Astrocyte (in vitro differentiated cells and primary cell): ENCODE measurements around the gene CILP. TPM values are rescaled to one million over a fixed set of nuclear protein-coding genes. Genes with fewer than 3 reads are reported as not detected.

ENCODE experiments used
- DNase-seq: peaks from one replicate; pipeline ENCODE4 v3.0.0-alpha.2; 2010; ENCODE audit warnings: low read depth
- FAIRE-seq: peaks from 2 replicates; lab custom pipeline; 2011; peaks lifted over from hg19 to GRCh38; lab: Jason Lieb, UNC
- H2AFZ ChIP-seq: 2 replicates; pipeline ENCODE4 v1.6.0; 2012; ENCODE audit warnings: low read depth, low read length, inconsistent platforms
- H3K27ac ChIP-seq: 2 replicates; pipeline ENCODE4 v1.5.1; 2011; ENCODE audit warnings: low read depth, low read length, inconsistent platforms
- H3K27me3 ChIP-seq: 2 replicates; pipeline ENCODE4 v1.6.0; 2011; ENCODE audit warnings: low read length, inconsistent platforms; ENCODE audit not compliant: insufficient read depth
- H3K36me3 ChIP-seq: 2 replicates; pipeline ENCODE4 v1.5.1; 2011; ENCODE audit warnings: low read length, inconsistent platforms; ENCODE audit not compliant: insufficient read depth
- H3K4me1 ChIP-seq: 2 replicates; pipeline ENCODE4 v1.5.1; 2011; ENCODE audit warnings: low read length, inconsistent platforms; ENCODE audit not compliant: insufficient read depth
- H3K4me2 ChIP-seq: 2 replicates; pipeline ENCODE4 v1.6.0; 2012; ENCODE audit warnings: low read length, inconsistent platforms
- H3K4me3 ChIP-seq: 2 replicates; pipeline ENCODE4 v1.5.1; 2011; ENCODE audit warnings: low read depth, mild to moderate bottlenecking, low read length, inconsistent platforms; ENCODE audit not compliant: insufficient read depth
- H3K79me2 ChIP-seq: 2 replicates; pipeline ENCODE4 v1.6.0; 2012; ENCODE audit warnings: mild to moderate bottlenecking, low read length, inconsistent platforms; ENCODE audit not compliant: insufficient read depth
- H3K9ac ChIP-seq: 2 replicates; pipeline ENCODE4 v1.6.0; 2012; ENCODE audit warnings: mild to moderate bottlenecking, low read length, inconsistent platforms
- H3K9me3 ChIP-seq: 2 replicates; pipeline ENCODE4 v1.5.1; 2012; ENCODE audit warnings: low read depth, mild to moderate bottlenecking, low read length, inconsistent platforms; ENCODE audit not compliant: insufficient read depth
- H4K20me1 ChIP-seq: 2 replicates; pipeline ENCODE4 v1.6.0; 2012; ENCODE audit warnings: low read length, inconsistent platforms; ENCODE audit not compliant: insufficient read depth
- H3K27ac Mint-ChIP-seq: one replicate; pipeline ENCODE4 v1.8.0; 2021; ENCODE audit warnings: mild to moderate bottlenecking, mixed read lengths; ENCODE audit not compliant: unreplicated experiment
- H3K27me3 Mint-ChIP-seq: one replicate; pipeline ENCODE4 v1.8.0; 2021; ENCODE audit warnings: low read depth, mixed read lengths; ENCODE audit not compliant: unreplicated experiment
- H3K36me3 Mint-ChIP-seq: one replicate; pipeline ENCODE4 v1.8.0; 2021; ENCODE audit warnings: low read depth, mixed read lengths; ENCODE audit not compliant: unreplicated experiment
- H3K4me1 Mint-ChIP-seq: one replicate; pipeline ENCODE4 v1.8.0; 2021; ENCODE audit warnings: low read depth, mixed read lengths; ENCODE audit not compliant: unreplicated experiment
- H3K4me3 Mint-ChIP-seq: one replicate; pipeline ENCODE4 v1.8.0; 2021; ENCODE audit warnings: mild to moderate bottlenecking, moderate library complexity, mixed read lengths; ENCODE audit not compliant: unreplicated experiment
- H3K9me3 Mint-ChIP-seq: one replicate; pipeline ENCODE4 v1.8.0; 2021; ENCODE audit warnings: mild to moderate bottlenecking, mixed read lengths; ENCODE audit not compliant: unreplicated experiment
- EZH2 ChIP-seq: IDR thresholded peaks from 2 replicates; pipeline ENCODE4 v1.6.1; 2012; ENCODE audit warnings: mild to moderate bottlenecking, low read length, inconsistent platforms; ENCODE audit not compliant: insufficient read depth
- total RNA-seq: library from RNA; stranded (reverse); gene quantifications from 2 replicates; pipeline ENCODE4 v1.2.1, GENCODE V29; 2021
- TF ChIP-seq, protein P1 (sequence below): IDR thresholded peaks from 2 replicates; pipeline ENCODE4 v1.5.1; 2011; ENCODE audit warnings: low read depth, mild to moderate bottlenecking, inconsistent platforms, low read length, moderate library complexity; ENCODE audit not compliant: insufficient read depth

Gene CILP
- total RNA-seq, 1 donor from 2014 or later: 1.1 TPM

DNA sequence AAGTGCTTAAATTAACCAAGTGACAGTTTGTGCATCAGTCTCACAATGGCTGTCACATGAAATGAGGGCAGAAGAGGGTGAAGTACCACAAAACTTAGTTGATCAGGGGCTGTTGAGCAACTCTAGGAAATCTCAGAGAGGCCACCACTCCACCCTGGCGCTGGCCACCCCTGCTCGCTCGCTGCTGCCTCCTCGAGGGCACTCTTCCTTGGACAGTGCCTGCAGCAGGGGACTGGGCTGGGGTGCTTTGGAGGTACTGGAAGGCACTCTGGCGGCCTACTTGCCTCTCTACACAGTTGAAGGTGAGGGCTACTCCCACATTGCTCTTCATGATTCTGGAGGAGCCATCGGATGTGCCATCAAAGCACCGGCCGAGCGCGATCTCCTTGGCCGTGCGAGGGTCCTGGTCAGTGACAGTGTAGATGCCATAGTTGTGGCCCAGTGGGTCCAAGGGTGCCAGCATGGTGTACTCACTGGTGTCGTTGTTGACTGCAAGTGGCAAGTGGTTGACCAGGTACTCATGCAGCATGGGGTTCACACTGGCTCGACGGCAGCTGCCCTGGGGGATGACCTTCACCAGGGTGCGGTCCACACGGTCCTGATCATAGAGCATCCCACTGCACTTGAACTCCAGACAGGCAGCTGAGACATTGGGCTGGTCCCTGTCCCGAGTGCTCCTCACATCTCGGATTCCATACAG is 14.5 kb downstream of the CILP start:
- H3K36me3 ChIP-seq: no peaks in the 10 kb centered on the region
- no peak overlapping the region for H3K27ac ChIP-seq
- FAIRE-seq: no peak
- no peaks in the 10 kb centered on the region for H4K20me1 ChIP-seq
- DNase-seq: no peak
- no peaks in the 10 kb centered on the region for H3K4me1 ChIP-seq
- peaks cover 3% of the 10 kb centered on the region for H3K36me3 Mint-ChIP-seq
- H3K4me3 ChIP-seq: no peak overlapping the region
- H3K9ac ChIP-seq: no peak overlapping the region
- peaks cover 17% of the 10 kb centered on the region for H3K27me3 Mint-ChIP-seq
- H3K9me3 Mint-ChIP-seq: no peaks in the 10 kb centered on the region
- no peak overlapping the region for H3K4me3 Mint-ChIP-seq
- no peaks in the 10 kb centered on the region for H3K79me2 ChIP-seq
- no peak overlapping the region for H3K27ac Mint-ChIP-seq
- no peak overlapping the region for H3K4me2 ChIP-seq
- TF ChIP-seq, protein P1, sequence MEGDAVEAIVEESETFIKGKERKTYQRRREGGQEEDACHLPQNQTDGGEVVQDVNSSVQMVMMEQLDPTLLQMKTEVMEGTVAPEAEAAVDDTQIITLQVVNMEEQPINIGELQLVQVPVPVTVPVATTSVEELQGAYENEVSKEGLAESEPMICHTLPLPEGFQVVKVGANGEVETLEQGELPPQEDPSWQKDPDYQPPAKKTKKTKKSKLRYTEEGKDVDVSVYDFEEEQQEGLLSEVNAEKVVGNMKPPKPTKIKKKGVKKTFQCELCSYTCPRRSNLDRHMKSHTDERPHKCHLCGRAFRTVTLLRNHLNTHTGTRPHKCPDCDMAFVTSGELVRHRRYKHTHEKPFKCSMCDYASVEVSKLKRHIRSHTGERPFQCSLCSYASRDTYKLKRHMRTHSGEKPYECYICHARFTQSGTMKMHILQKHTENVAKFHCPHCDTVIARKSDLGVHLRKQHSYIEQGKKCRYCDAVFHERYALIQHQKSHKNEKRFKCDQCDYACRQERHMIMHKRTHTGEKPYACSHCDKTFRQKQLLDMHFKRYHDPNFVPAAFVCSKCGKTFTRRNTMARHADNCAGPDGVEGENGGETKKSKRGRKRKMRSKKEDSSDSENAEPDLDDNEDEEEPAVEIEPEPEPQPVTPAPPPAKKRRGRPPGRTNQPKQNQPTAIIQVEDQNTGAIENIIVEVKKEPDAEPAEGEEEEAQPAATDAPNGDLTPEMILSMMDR: no peak
- no peak for TF ChIP-seq EZH2
- peaks cover 12% of the 10 kb centered on the region for H3K27me3 ChIP-seq
- no peaks in the 10 kb centered on the region for H3K9me3 ChIP-seq
- no peak overlapping the region for H2AFZ ChIP-seq
- no peaks in the 10 kb centered on the region for H3K4me1 Mint-ChIP-seq

DNA sequence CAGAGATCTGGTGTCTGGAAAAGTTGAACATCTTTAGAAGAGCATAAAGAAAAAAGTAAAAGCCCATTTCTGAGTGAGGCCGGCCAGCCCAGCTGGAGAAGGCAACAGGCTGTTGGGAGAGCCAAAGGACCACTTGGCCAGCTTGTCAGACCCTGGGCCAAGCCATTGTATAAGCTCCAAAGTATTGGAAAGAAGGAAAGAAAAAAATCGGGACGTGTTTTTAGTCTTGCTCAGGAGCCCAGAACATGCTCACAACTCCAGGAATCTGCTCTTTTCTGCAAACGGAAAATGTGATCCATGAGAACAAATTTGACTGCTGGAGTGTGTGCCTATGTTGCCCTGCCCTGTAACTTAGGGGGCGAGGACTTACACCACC is 15.7 kb downstream of the CILP start:
- no peak for TF ChIP-seq EZH2
- TF ChIP-seq, protein P1: no peak

More for the DNA sequence above, 15.7 kb downstream of the CILP start:
- Histone ChIP-seq H3K27ac (no peak overlapping the region), H3K36me3 (no peaks in the 10 kb centered on the region), H2AFZ (no peak overlapping the region), H3K27me3 (peaks cover 12% of the 10 kb centered on the region), H3K79me2 (no peaks in the 10 kb centered on the region), H3K4me3 (no peak overlapping the region), H3K4me2 (no peak overlapping the region), H3K9ac (no peak overlapping the region), H4K20me1 (no peaks in the 10 kb centered on the region), H3K4me1 (no peaks in the 10 kb centered on the region), H3K9me3 (no peaks in the 10 kb centered on the region)
- Mint-ChIP-seq H3K36me3 (peaks cover 3% of the 10 kb centered on the region), H3K27ac (no peak overlapping the region), H3K9me3 (no peaks in the 10 kb centered on the region), H3K4me1 (no peaks in the 10 kb centered on the region), H3K4me3 (no peak overlapping the region), H3K27me3 (peaks cover 13% of the 10 kb centered on the region)
- FAIRE-seq (no peak), DNase-seq (no peak)
